Renal pelvis (tissue), 4 donors: ENCODE data around the gene TWSG1. TPM values are rescaled to one million over a fixed set of nuclear protein-coding genes. Genes with fewer than 3 reads are reported as not detected.
"Not testable (repeated sequence)": the region's sequence is repeated elsewhere in the genome, so short reads cannot be mapped to it uniquely, and the experiment has no call there.

Experiments
- DNase-seq: peaks from one replicate; pipeline ENCODE4 v3.0.0-alpha.2; 2013
- polyA plus RNA-seq, 3 donors: library from polyadenylated mRNA; unstranded; fragments of 120-200 nt; gene quantifications; one replicate each; pipeline ENCODE4 v1.2.1, GENCODE V29; 2013; ENCODE audit not compliant: insufficient read length in 3 of 3

TWSG1 gene
- polyA plus RNA-seq, 3 donors, result 59.2 to 77.8 (median 67.0) TPM

GRCh38 chr18:9446839-9447238, 112.3 kb downstream of the TWSG1 start:
- DNase-seq, result no peak

GRCh38 chr18:9447334-9447733, 112.8 kb downstream of the TWSG1 start:
- DNase-seq, result no peak

- DNase-seq, result no peak
Measured at GRCh38 chr18:9449600-9450414, 115.2 kb downstream of the TWSG1 start.

GRCh38 chr18:9450920-9451319, 116.3 kb downstream of the TWSG1 start:
- not testable (repeated sequence) for DNase-seq

Other genes starting within 250 kb of the TWSG1 start
- 100 to 1,000 TPM; 104 to 130 (median 120) TPM for gene NDUFV2, start 232.1 kb upstream of the TWSG1 start, polyA plus RNA-seq
- 10 to 100 TPM; 28.7 to 30.7 (median 29.9) TPM for gene ANKRD12, start 198.0 kb upstream of the TWSG1 start, polyA plus RNA-seq
- 10 to 100 TPM; 73.8 to 76.6 (median 73.9) TPM for gene RALBP1, start 140.7 kb downstream of the TWSG1 start, polyA plus RNA-seq